H1 (cell line): ENCODE results near the gene CELSR1. TPM values are rescaled to one million over a fixed set of nuclear protein-coding genes. Genes with fewer than 3 reads are reported as not detected.

Experiments used
- BACH1 ChIP-seq: IDR thresholded peaks from 2 replicates; pipeline ENCODE4 v1.6.1; 2012; ENCODE audit warnings: low read length, improper control_type of control experiment
- CBX8 ChIP-seq: fragments of 300-800, 300-1000 bp; sonication (generic); IDR thresholded peaks from 2 replicates; pipeline ENCODE4 v1.7.1; 2016; ENCODE audit warnings: low read depth, low read length, borderline replicate concordance
- CTBP2 ChIP-seq: IDR thresholded peaks from 2 replicates; pipeline ENCODE4 v1.7.0; 2011; ENCODE audit warnings: borderline replicate concordance, mild to moderate bottlenecking, moderate library complexity, mixed read lengths, low read length; ENCODE audit not compliant: insufficient read depth, insufficient read length
- GTF2F1 ChIP-seq: IDR thresholded peaks from 2 replicates; pipeline ENCODE4 v1.6.1; 2012; ENCODE audit warnings: low read depth, low read length, improper control_type of control experiment, borderline replicate concordance
- JUN ChIP-seq: IDR thresholded peaks from 2 replicates; pipeline ENCODE4 v1.6.1; 2011; ENCODE audit warnings: low read depth, mild to moderate bottlenecking, improper control_type of control experiment, low read length
- SAP30 ChIP-seq: fragments of 300-600 bp; sonication (generic); IDR thresholded peaks from 2 replicates; pipeline ENCODE4 v1.7.1; 2012; ENCODE audit warnings: low read length, moderate library complexity, mild to moderate bottlenecking, inconsistent platforms; ENCODE audit not compliant: insufficient read depth, insufficient replicate concordance
- TAF7 ChIP-seq: optimal IDR thresholded peaks from 2 replicates; pipeline ENCODE3; 2011; ENCODE audit warnings: low read depth, mild to moderate bottlenecking, inconsistent platforms, low read length, moderate library complexity, borderline replicate concordance
- polyA plus RNA-seq, 7 experiments: library from polyadenylated mRNA; depleted of rRNA in 3 of 7; stranded (reverse) in 5 of 7; unstranded in 2 of 7; fragments of >200 nt in 5 of 7; fragments of 200-250 nt in 2 of 7; gene quantifications; 1 replicate in 5 of 7; 2 replicates in 1 of 7; 4 replicates in 1 of 7; pipeline versions ENCODE4 v1.2.1 to v1.2.3, GENCODE V29; 2011 to 2013; ENCODE audit warnings: missing spikeins in 2 of 7, mixed read lengths in 2 of 7
- total RNA-seq: library from RNA; stranded (reverse); fragmentation: NEBNext Ultra II Directional; extraction: Animal tissue kit (Norgen Biotek cat#: 25700); gene quantifications from 2 replicates; pipeline ENCODE4 v1.2.1, GENCODE V29; 2021
- TF ChIP-seq, protein P1 (sequence below): fragments of 300-600 bp; sonication (generic); IDR thresholded peaks from 2 replicates; pipeline ENCODE4 v1.7.1; 2012; ENCODE audit warnings: low read length, moderate library complexity, mild to moderate bottlenecking, inconsistent platforms; ENCODE audit not compliant: insufficient replicate concordance
- TF ChIP-seq, protein P2 (sequence below): IDR thresholded peaks from 2 replicates; pipeline ENCODE4 v1.6.1; 2012; ENCODE audit warnings: inconsistent platforms

CELSR1 gene
- total and polyA plus RNA-seq, 2 of the 8 experiments (the other 6 are each of a cell fraction or from before 2014, with no cell fraction given) = 9.0 to 12.4 TPM

DNA sequence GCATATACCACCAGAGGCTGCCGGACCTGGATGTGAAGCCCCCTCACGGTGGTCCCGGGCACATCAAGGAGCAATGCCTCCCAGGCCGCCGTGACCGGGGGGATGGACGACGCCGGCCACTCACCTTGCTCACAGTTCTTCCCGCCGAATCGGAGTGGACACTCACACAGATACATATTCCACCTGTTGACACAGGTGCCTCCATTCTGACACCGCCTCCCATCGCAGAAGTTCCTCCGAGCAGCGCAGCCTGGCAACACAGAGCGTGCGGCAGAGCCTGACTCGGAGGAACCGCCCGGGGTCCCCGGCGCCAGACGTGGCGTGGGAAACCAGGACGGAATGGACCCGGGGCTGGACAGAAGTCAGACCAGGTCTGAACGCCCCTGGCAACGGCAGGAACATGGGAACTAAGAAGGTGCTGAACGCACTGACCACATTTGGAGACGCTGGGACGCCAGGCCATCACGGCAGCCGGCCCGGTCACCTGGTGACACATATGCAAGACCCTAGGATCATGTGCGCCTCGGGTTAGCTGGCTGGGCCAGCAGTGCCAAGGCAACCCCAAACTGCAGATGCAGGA, 127.7 kb downstream of the CELSR1 start (continued):
- TF ChIP-seq, protein P1, sequence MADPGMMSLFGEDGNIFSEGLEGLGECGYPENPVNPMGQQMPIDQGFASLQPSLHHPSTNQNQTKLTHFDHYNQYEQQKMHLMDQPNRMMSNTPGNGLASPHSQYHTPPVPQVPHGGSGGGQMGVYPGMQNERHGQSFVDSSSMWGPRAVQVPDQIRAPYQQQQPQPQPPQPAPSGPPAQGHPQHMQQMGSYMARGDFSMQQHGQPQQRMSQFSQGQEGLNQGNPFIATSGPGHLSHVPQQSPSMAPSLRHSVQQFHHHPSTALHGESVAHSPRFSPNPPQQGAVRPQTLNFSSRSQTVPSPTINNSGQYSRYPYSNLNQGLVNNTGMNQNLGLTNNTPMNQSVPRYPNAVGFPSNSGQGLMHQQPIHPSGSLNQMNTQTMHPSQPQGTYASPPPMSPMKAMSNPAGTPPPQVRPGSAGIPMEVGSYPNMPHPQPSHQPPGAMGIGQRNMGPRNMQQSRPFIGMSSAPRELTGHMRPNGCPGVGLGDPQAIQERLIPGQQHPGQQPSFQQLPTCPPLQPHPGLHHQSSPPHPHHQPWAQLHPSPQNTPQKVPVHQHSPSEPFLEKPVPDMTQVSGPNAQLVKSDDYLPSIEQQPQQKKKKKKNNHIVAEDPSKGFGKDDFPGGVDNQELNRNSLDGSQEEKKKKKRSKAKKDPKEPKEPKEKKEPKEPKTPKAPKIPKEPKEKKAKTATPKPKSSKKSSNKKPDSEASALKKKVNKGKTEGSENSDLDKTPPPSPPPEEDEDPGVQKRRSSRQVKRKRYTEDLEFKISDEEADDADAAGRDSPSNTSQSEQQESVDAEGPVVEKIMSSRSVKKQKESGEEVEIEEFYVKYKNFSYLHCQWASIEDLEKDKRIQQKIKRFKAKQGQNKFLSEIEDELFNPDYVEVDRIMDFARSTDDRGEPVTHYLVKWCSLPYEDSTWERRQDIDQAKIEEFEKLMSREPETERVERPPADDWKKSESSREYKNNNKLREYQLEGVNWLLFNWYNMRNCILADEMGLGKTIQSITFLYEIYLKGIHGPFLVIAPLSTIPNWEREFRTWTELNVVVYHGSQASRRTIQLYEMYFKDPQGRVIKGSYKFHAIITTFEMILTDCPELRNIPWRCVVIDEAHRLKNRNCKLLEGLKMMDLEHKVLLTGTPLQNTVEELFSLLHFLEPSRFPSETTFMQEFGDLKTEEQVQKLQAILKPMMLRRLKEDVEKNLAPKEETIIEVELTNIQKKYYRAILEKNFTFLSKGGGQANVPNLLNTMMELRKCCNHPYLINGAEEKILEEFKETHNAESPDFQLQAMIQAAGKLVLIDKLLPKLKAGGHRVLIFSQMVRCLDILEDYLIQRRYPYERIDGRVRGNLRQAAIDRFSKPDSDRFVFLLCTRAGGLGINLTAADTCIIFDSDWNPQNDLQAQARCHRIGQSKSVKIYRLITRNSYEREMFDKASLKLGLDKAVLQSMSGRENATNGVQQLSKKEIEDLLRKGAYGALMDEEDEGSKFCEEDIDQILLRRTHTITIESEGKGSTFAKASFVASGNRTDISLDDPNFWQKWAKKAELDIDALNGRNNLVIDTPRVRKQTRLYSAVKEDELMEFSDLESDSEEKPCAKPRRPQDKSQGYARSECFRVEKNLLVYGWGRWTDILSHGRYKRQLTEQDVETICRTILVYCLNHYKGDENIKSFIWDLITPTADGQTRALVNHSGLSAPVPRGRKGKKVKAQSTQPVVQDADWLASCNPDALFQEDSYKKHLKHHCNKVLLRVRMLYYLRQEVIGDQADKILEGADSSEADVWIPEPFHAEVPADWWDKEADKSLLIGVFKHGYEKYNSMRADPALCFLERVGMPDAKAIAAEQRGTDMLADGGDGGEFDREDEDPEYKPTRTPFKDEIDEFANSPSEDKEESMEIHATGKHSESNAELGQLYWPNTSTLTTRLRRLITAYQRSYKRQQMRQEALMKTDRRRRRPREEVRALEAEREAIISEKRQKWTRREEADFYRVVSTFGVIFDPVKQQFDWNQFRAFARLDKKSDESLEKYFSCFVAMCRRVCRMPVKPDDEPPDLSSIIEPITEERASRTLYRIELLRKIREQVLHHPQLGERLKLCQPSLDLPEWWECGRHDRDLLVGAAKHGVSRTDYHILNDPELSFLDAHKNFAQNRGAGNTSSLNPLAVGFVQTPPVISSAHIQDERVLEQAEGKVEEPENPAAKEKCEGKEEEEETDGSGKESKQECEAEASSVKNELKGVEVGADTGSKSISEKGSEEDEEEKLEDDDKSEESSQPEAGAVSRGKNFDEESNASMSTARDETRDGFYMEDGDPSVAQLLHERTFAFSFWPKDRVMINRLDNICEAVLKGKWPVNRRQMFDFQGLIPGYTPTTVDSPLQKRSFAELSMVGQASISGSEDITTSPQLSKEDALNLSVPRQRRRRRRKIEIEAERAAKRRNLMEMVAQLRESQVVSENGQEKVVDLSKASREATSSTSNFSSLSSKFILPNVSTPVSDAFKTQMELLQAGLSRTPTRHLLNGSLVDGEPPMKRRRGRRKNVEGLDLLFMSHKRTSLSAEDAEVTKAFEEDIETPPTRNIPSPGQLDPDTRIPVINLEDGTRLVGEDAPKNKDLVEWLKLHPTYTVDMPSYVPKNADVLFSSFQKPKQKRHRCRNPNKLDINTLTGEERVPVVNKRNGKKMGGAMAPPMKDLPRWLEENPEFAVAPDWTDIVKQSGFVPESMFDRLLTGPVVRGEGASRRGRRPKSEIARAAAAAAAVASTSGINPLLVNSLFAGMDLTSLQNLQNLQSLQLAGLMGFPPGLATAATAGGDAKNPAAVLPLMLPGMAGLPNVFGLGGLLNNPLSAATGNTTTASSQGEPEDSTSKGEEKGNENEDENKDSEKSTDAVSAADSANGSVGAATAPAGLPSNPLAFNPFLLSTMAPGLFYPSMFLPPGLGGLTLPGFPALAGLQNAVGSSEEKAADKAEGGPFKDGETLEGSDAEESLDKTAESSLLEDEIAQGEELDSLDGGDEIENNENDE = no peak
- TF ChIP-seq CBX8 (no peak), JUN (no peak), SAP30 (no peak), CTBP2 (no peak), BACH1 (no peak), GTF2F1 (no peak), TAF7 (no peak)
- TF ChIP-seq, protein P2, sequence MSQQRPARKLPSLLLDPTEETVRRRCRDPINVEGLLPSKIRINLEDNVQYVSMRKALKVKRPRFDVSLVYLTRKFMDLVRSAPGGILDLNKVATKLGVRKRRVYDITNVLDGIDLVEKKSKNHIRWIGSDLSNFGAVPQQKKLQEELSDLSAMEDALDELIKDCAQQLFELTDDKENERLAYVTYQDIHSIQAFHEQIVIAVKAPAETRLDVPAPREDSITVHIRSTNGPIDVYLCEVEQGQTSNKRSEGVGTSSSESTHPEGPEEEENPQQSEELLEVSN = no peak
